ENCODE measurements around the gene ARHGAP8. TPM values are rescaled to one million over a fixed set of nuclear protein-coding genes. Genes with fewer than 3 reads are reported as not detected.

ARHGAP8 gene
- total RNA-seq, 2 experiments from 2014 or later = 5.7 to 6.3 TPM

GRCh38 chr22:44842417-44842816, 90.0 kb downstream of the ARHGAP8 start:
- TF ChIP-seq CTCF (IDR thresholded peaks at IDR 0.05) = no peak
- Histone ChIP-seq H3K27me3 (ENCODE audit: control insufficient read depth in 1 of 2, insufficient read depth in 2 of 2, low read length in 2 of 2) (peaks cover 0 to 2% of the 10 kb centered on the region in 2 experiments), H3K4me1 (ENCODE audit: insufficient read depth, low read length) (no peaks in the 10 kb centered on the region), H3K4me3 (ENCODE audit: low read length) (no peak overlapping the region), H3K9me3 (ENCODE audit: control insufficient read depth in 1 of 2, insufficient read depth in 1 of 2, low read length in 2 of 2) (peaks cover 13 to 32% of the 10 kb centered on the region in 2 experiments), H3K36me3 (ENCODE audit: insufficient read depth, low read length) (no peaks in the 10 kb centered on the region), H3K27ac (ENCODE audit: low read depth in 1 of 2, low read length in 2 of 2) (no peak overlapping the region)
- Mint-ChIP-seq H3K36me3 (ENCODE audit: low read depth) (no peaks in the 10 kb centered on the region), H3K4me3 (no peak overlapping the region), H3K27me3 (peaks cover 8% of the 10 kb centered on the region), H3K27ac (no peak overlapping the region), H3K9me3 (no peaks in the 10 kb centered on the region), H3K4me1 (ENCODE audit: low read depth) (no peaks in the 10 kb centered on the region)
- intact Hi-C loops (cut with DNase I, micrococcal nuclease) = no loop called here
- POLR2A ChIA-PET = no interaction called here
- DNase-seq (no peak), ATAC-seq (ENCODE audit: poor library complexity) (no peak)
- CTCF ChIA-PET = no interaction called here

- no peaks in the 10 kb centered on the region for H3K9me3 Mint-ChIP-seq
- H3K36me3 Mint-ChIP-seq (ENCODE audit: low read depth) = no peaks in the 10 kb centered on the region
- Histone ChIP-seq H3K4me3 (ENCODE audit: low read length) (no peak overlapping the region), H3K27ac (ENCODE audit: low read depth in 1 of 2, low read length in 2 of 2) (no peak overlapping the region), H3K27me3 (ENCODE audit: control insufficient read depth in 1 of 2, insufficient read depth in 2 of 2, low read length in 2 of 2) (no peaks in the 10 kb centered on the region), H3K9me3 (ENCODE audit: control insufficient read depth in 1 of 2, insufficient read depth in 1 of 2, low read length in 2 of 2) (peaks cover 13 to 28% of the 10 kb centered on the region in 2 experiments), H3K4me1 (ENCODE audit: insufficient read depth, low read length) (no peaks in the 10 kb centered on the region), H3K36me3 (ENCODE audit: insufficient read depth, low read length) (no peaks in the 10 kb centered on the region)
- intact Hi-C loops (cut with DNase I, micrococcal nuclease) = no loop called here
- TF ChIP-seq CTCF (IDR thresholded peaks at IDR 0.05) = no peak
- DNase-seq = no peak
- ChIA-PET POLR2A (no interaction called here), CTCF (no interaction called here)
- H3K27me3 Mint-ChIP-seq = peaks cover 7% of the 10 kb centered on the region
- no peak overlapping the region for H3K4me3 Mint-ChIP-seq
- no peak for ATAC-seq (ENCODE audit: poor library complexity)
- H3K4me1 Mint-ChIP-seq (ENCODE audit: low read depth) = no peaks in the 10 kb centered on the region
- H3K27ac Mint-ChIP-seq = no peak overlapping the region
Observed at GRCh38 chr22:44845191-44845590, 92.8 kb downstream of the ARHGAP8 start.

- no peaks in the 10 kb centered on the region for H3K27me3 Mint-ChIP-seq
Observed at GRCh38 chr22:44845796-44846720, 93.7 kb downstream of the ARHGAP8 start.

More at GRCh38 chr22:44845796-44846720, 93.7 kb downstream of the ARHGAP8 start:
- no peaks in the 10 kb centered on the region for H3K4me1 ChIP-seq (ENCODE audit: insufficient read depth, low read length)
- no peak for DNase-seq
- Mint-ChIP-seq H3K27ac (no peak overlapping the region), H3K9me3 (no peaks in the 10 kb centered on the region), H3K36me3 (ENCODE audit: low read depth) (no peaks in the 10 kb centered on the region), H3K4me3 (no peak overlapping the region), H3K4me1 (ENCODE audit: low read depth) (no peaks in the 10 kb centered on the region)
- TF ChIP-seq CTCF (IDR thresholded peaks at IDR 0.05) = no peak
- no peak for ATAC-seq (ENCODE audit: poor library complexity)
- intact Hi-C loops (cut with DNase I, micrococcal nuclease) = no loop called here
- ChIA-PET CTCF (no interaction called here), POLR2A (no interaction called here)
- H3K4me3 ChIP-seq (ENCODE audit: low read length) = no peak overlapping the region
- H3K27me3 ChIP-seq (ENCODE audit: control insufficient read depth in 1 of 2, insufficient read depth in 2 of 2, low read length in 2 of 2) = no peaks in the 10 kb centered on the region
- H3K27ac ChIP-seq (ENCODE audit: low read depth in 1 of 2, low read length in 2 of 2) = no peak overlapping the region
- H3K9me3 ChIP-seq (ENCODE audit: control insufficient read depth in 1 of 2, insufficient read depth in 1 of 2, low read length in 2 of 2) = peaks cover 13 to 28% of the 10 kb centered on the region in 2 experiments
- H3K36me3 ChIP-seq (ENCODE audit: insufficient read depth, low read length) = no peaks in the 10 kb centered on the region
